Measurements from ENCODE around the gene KIAA0319L.

Gene KIAA0319L

GRCh38 chr1:35486858-35487408 lies 70.3 kb downstream of the KIAA0319L start:
- ATAC-seq (ENCODE audit: insufficient read depth, low read depth) (no peak), DNase-seq (no peak)
- Histone ChIP-seq H2AFZ (ENCODE audit: low read depth, low read length) (no peak overlapping the region), H4K20me1 (ENCODE audit: insufficient read depth, low read length) (no peaks in the 10 kb centered on the region), H3K27me3 (ENCODE audit: insufficient read depth, low read length, poor library complexity) (no peaks in the 10 kb centered on the region), H3K4me1 (ENCODE audit: insufficient read depth, low read length) (no peaks in the 10 kb centered on the region), H3K36me3 (ENCODE audit: insufficient read depth, low read length) (no peaks in the 10 kb centered on the region), H3K27ac (ENCODE audit: low read length) (no peak overlapping the region), H3K4me2 (ENCODE audit: insufficient read depth, low read length) (no peak overlapping the region), H3K9ac (ENCODE audit: low read depth, low read length) (no peak overlapping the region), H3K9me3 (ENCODE audit: insufficient read depth, low read length, severe bottlenecking) (peaks cover 14% of the 10 kb centered on the region), H3K79me2 (ENCODE audit: insufficient read depth, low read length) (no peaks in the 10 kb centered on the region), H3K4me3 (ENCODE audit: low read depth in 1 of 2, low read length in 2 of 2) (no peak overlapping the region)
- TF ChIP-seq CTCF (IDR thresholded peaks at IDR 0.05; ENCODE audit: borderline replicate concordance, extremely low read depth, low read length, poor library complexity, severe bottlenecking) (no peak), EZH2 (IDR thresholded peaks at IDR 0.05; ENCODE audit: borderline replicate concordance, low read depth, low read length, severe bottlenecking) (no peak)

GRCh38 chr1:35481229-35481628 lies 76.0 kb downstream of the KIAA0319L start:
- H2AFZ ChIP-seq (ENCODE audit: low read depth, low read length), result no peak overlapping the region
- H3K9me3 ChIP-seq (ENCODE audit: insufficient read depth, low read length, severe bottlenecking), result no peaks in the 10 kb centered on the region
- no peaks in the 10 kb centered on the region for H3K79me2 ChIP-seq (ENCODE audit: insufficient read depth, low read length)
- no peak for DNase-seq
- TF ChIP-seq CTCF (IDR thresholded peaks at IDR 0.05; ENCODE audit: borderline replicate concordance, extremely low read depth, low read length, poor library complexity, severe bottlenecking), result no peak
- no peaks in the 10 kb centered on the region for H4K20me1 ChIP-seq (ENCODE audit: insufficient read depth, low read length)
- no peak overlapping the region for H3K27ac ChIP-seq (ENCODE audit: low read length)
- no peak overlapping the region for H3K4me2 ChIP-seq (ENCODE audit: insufficient read depth, low read length)
- H3K27me3 ChIP-seq (ENCODE audit: insufficient read depth, low read length, poor library complexity), result no peaks in the 10 kb centered on the region
- H3K4me3 ChIP-seq (ENCODE audit: low read depth in 1 of 2, low read length in 2 of 2), result no peak overlapping the region
- H3K4me1 ChIP-seq (ENCODE audit: insufficient read depth, low read length), result no peaks in the 10 kb centered on the region
- ATAC-seq (ENCODE audit: insufficient read depth, low read depth), result no peak
- no peak overlapping the region for H3K9ac ChIP-seq (ENCODE audit: low read depth, low read length)
- H3K36me3 ChIP-seq (ENCODE audit: insufficient read depth, low read length), result peaks cover 7% of the 10 kb centered on the region

GRCh38 chr1:35477870-35478269 lies 79.3 kb downstream of the KIAA0319L start:
- Histone ChIP-seq H3K79me2 (ENCODE audit: insufficient read depth, low read length) (no peaks in the 10 kb centered on the region), H3K4me1 (ENCODE audit: insufficient read depth, low read length) (no peaks in the 10 kb centered on the region)
- TF ChIP-seq EZH2 (IDR thresholded peaks at IDR 0.05; ENCODE audit: borderline replicate concordance, low read depth, low read length, severe bottlenecking) (no peak), CTCF (IDR thresholded peaks at IDR 0.05; ENCODE audit: borderline replicate concordance, extremely low read depth, low read length, poor library complexity, severe bottlenecking) (no peak)

More at GRCh38 chr1:35477870-35478269, 79.3 kb downstream of the KIAA0319L start:
- H4K20me1 ChIP-seq (ENCODE audit: insufficient read depth, low read length), result no peaks in the 10 kb centered on the region
- H3K4me3 ChIP-seq (ENCODE audit: low read depth in 1 of 2, low read length in 2 of 2), result no peak overlapping the region
- no peaks in the 10 kb centered on the region for H3K9me3 ChIP-seq (ENCODE audit: insufficient read depth, low read length, severe bottlenecking)
- H3K27ac ChIP-seq (ENCODE audit: low read length), result no peak overlapping the region
- no peak overlapping the region for H2AFZ ChIP-seq (ENCODE audit: low read depth, low read length)
- no peak overlapping the region for H3K4me2 ChIP-seq (ENCODE audit: insufficient read depth, low read length)
- peaks cover 22% of the 10 kb centered on the region for H3K36me3 ChIP-seq (ENCODE audit: insufficient read depth, low read length)
- ATAC-seq (ENCODE audit: insufficient read depth, low read depth) (no peak), DNase-seq (no peak)
- H3K9ac ChIP-seq (ENCODE audit: low read depth, low read length), result no peak overlapping the region
- H3K27me3 ChIP-seq (ENCODE audit: insufficient read depth, low read length, poor library complexity), result no peaks in the 10 kb centered on the region
